ENCODE measurements around the gene RADIL.
"Not testable (repeated sequence)": the region's sequence is repeated elsewhere in the genome, so short reads cannot be mapped to it uniquely, and the experiment has no call there.

RADIL gene

DNA sequence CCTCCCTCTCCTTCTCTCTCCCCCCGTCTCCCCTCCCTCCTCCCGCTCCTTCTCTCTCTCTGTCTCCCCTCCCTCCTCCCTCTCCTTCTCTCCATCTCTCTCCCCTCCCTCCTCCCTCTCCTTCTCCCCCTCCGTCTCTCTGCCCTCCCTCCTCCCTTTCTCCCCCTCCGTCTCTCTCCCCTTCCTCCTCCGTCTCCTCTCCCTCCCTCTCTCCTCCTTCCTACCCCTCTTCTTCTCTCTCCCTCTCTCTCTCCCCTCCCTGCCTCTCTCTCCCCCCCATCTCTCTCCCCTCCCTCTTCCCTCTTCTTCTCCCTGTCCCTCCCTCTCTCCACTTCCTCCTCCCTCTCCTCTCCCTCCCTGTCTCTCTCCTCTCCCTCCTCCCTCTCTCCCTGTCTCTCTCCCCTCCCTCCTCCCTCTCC is 75.9 kb downstream of the RADIL start:
- H3K9me3 Mint-ChIP-seq, result peaks cover under 1% of the 10 kb centered on the region
- no peak overlapping the region for H3K27ac Mint-ChIP-seq
- H3K4me3 Mint-ChIP-seq, result no peak overlapping the region
- H3K4me1 Mint-ChIP-seq, result peaks cover 7% of the 10 kb centered on the region
- H3K27me3 Mint-ChIP-seq, result peaks cover 52% of the 10 kb centered on the region
- no peaks in the 10 kb centered on the region for H3K36me3 Mint-ChIP-seq
- CTCF ChIA-PET, result interaction anchor here (1.1 kb wide), 1 partner anchor 9 kb away, joined by 3 read pairs; no protein-coding TSS in a partner anchor
- no peak for DNase-seq

DNA sequence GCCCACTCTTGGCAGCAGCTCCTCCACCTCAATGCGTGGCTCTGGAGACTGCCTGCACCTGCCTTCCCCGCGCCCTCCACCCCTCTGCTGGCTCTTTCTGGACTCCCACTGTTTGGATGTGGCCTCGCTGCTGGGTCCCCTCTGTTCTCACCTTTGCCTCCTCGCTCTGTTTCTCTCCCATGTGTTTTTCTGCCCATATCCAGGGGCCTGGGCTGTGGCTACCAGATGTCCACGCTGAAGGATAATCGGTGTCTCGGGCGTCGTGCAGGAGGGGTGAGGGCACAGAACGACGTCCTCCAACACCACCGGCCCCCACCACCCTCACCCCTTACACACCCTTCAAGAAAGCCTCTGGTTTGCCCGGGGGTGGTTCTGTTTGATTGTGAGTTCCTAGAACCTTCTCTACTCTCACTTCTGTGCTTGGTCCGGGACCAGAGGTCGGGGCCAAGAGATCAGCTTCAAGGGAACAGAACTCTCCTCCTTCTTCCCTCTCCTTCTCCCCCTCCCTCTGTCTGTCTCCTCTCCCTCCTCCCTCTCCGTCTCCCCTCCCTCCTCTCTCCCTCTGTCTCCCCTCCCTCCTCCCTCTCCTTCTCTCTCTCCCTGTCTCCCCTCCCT is 76.4 kb downstream of the RADIL start:
- Mint-ChIP-seq H3K4me1 (peaks cover 7% of the 10 kb centered on the region), H3K4me3 (no peak overlapping the region)
- CTCF ChIA-PET, result interaction anchor here (0.9 to 1.1 kb wide), 2 partner anchors 9 kb away, joined by 3 read pairs; no protein-coding TSS in a partner anchor

DNA sequence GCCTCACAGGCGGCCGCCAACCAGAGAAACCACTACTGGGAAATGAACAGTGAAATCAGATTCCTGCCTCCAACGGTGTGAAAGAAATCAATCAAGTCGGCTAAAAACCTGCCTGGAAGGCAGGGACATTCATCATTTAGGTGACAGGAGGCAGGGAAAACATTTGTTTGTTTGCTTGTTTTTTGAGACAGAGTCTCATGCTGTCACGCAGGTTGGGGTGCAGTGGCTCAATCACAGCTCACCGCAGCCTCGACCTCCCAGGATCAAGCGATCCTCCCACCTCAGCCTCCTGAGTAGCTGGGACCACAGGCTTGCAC is 77.6 kb downstream of the RADIL start:
- Mint-ChIP-seq H3K36me3 (no peaks in the 10 kb centered on the region), H3K27ac (no peak overlapping the region), H3K9me3 (no peaks in the 10 kb centered on the region), H3K4me3 (no peak overlapping the region), H3K27me3 (peaks cover 50% of the 10 kb centered on the region), H3K4me1 (peaks cover 7% of the 10 kb centered on the region)
- DNase-seq, result no peak
- CTCF ChIA-PET, result interaction anchor here (0.9 kb wide), 1 partner anchor 8 kb away, joined by 3 read pairs; no protein-coding TSS in a partner anchor

More for the DNA sequence above, 76.4 kb downstream of the RADIL start:
- Mint-ChIP-seq H3K9me3 (no peaks in the 10 kb centered on the region), H3K36me3 (no peaks in the 10 kb centered on the region), H3K27me3 (peaks cover 50% of the 10 kb centered on the region), H3K27ac (no peak overlapping the region)
- DNase-seq, result no peak

DNA sequence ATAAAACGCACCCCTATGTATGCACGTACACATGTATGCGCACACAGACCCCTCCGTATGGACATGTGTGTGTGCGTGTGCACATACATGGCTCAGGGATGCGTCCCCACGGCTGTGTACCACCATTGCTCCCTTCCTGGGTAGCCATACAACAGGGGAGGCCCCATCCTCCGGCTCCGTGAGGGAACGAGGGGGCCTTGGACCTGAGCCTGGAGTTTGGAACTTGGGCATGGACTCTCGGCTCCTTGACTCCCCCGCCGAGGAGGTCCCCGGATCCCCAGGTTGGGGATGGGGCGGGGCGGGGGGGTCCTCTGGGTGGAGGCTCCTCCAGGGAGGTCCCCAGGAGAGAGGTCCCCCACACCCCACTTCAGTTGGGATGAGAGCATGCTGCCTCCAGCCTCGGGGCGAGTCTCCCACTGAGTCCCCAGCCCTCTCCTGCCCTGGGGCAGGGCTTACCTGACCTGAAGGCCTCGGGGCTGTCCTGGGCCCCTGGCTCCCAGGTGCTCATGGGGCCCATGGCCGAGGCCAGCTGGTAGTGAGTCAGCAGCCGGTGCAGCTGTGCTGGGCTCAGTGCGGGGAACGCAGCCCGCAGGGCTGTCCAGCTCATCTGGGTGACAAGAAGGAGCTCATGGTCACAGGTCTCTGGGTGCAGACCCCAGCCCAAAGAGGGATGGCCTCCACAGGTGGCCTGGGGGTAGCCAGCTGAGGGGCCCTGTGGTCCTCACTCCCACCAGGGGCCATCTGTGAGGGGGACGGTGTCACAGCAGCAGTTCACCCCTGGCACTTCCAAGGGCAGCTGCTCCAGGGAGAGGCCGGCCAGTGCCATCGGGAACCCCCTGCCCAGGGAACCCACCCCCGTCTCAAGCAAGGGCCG is 78.2 kb downstream of the RADIL start:
- H3K27ac Mint-ChIP-seq, result no peak overlapping the region
- no peaks in the 10 kb centered on the region for H3K36me3 Mint-ChIP-seq
- no peak for DNase-seq
- no peak overlapping the region for H3K4me3 Mint-ChIP-seq
- H3K4me1 Mint-ChIP-seq, result peaks cover 5% of the 10 kb centered on the region
- CTCF ChIA-PET, result no interaction called here
- H3K9me3 Mint-ChIP-seq, result no peaks in the 10 kb centered on the region
- peaks cover 46% of the 10 kb centered on the region for H3K27me3 Mint-ChIP-seq

DNA sequence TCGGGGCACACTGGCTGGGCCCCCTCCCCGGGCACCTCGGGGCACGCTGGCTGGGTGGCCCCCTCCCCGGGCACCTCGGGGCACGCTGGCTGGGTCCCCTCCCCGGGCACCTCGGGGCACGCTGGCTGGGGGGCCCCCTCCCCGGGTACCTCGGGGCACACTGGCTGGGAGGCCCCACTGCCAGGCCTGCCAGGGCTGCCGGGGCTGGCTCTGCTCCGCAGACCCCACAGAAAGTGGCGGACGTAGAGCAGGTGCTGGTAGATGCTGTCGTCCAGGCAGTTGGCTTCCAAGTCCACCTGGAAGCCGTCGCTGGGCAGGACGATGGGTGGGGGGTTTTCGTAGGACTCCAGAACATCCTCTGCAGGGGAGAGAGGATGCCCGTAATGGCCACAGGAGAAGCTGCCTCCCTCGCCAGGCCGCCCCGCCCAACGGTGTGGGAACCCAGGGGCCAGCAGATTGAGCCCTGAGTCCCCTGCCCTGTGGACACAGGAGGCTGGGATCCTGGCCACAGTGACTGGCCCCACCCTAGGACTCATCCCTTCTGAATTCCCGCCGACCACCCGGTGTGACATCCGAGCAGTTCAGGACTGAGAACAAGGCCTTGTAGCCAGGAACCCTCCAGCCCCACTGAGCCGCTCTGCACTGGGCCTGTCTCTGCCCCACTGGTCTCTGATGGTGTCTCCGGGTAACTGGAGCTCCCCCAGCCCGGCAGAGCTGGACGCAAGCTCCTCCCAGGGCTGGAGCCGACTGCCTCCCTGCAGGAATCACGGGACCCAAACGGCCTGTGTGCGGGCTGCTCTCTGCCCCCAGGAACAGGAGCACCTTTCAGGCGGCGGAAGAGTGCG is 79.9 kb downstream of the RADIL start:
- Mint-ChIP-seq H3K9me3 (no peaks in the 10 kb centered on the region), H3K36me3 (no peaks in the 10 kb centered on the region), H3K27ac (no peak overlapping the region), H3K4me3 (no peak overlapping the region), H3K4me1 (no peaks in the 10 kb centered on the region), H3K27me3 (peaks cover 30% of the 10 kb centered on the region)
- CTCF ChIA-PET, result interaction anchor here (0.6 kb wide), 1 partner anchor 283 kb away, joined by 3 read pairs; no protein-coding TSS in a partner anchor
- no peak for DNase-seq

DNA sequence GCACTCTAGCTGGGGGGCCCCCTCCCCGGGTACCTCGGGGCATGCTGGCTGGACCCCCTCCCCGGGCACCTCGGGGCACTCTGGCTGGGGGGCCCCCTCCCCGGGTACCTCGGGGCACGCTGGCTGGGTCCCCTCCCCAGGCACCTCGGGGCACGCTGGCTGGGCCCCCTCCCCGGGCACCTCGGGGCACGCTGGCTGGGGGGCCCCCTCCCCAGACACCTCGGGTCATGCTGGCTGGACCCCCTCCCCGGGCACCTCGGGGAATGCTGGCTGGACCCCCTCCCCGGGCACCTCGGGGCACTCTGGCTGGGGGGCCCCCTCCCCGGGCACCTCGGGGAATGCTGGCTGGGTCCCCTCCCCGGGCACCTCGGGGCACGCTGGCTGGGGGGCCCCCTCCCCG is 80.9 kb downstream of the RADIL start:
- H3K27ac Mint-ChIP-seq, H3K36me3 Mint-ChIP-seq, H3K4me3 Mint-ChIP-seq, H3K9me3 Mint-ChIP-seq, H3K4me1 Mint-ChIP-seq, DNase-seq, CTCF ChIA-PET: not testable (repeated sequence)
- H3K27me3 Mint-ChIP-seq, result peaks cover 19% of the 10 kb centered on the region

DNA sequence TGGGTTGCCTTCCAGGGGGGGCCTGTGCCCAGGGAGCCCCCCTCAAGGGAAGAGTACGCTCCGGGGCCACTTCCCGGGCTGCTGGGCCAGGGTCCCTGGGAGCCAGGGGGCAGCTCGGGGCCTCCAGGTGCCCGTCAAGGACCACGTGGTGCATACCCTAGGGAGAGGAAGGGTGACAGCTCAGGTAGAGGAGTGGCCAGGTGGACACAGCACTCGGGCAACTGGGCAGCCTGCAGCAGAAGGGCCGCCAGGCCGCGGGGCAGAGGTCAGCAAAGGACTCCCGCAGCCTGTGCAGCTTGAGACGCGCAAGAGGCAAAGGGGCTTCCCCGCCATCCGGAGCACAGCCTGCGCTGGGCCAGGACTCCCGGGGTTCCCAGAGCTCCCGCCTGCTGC is 81.7 kb downstream of the RADIL start:
- Mint-ChIP-seq H3K4me1 (no peaks in the 10 kb centered on the region), H3K27ac (no peak overlapping the region)

DNA sequence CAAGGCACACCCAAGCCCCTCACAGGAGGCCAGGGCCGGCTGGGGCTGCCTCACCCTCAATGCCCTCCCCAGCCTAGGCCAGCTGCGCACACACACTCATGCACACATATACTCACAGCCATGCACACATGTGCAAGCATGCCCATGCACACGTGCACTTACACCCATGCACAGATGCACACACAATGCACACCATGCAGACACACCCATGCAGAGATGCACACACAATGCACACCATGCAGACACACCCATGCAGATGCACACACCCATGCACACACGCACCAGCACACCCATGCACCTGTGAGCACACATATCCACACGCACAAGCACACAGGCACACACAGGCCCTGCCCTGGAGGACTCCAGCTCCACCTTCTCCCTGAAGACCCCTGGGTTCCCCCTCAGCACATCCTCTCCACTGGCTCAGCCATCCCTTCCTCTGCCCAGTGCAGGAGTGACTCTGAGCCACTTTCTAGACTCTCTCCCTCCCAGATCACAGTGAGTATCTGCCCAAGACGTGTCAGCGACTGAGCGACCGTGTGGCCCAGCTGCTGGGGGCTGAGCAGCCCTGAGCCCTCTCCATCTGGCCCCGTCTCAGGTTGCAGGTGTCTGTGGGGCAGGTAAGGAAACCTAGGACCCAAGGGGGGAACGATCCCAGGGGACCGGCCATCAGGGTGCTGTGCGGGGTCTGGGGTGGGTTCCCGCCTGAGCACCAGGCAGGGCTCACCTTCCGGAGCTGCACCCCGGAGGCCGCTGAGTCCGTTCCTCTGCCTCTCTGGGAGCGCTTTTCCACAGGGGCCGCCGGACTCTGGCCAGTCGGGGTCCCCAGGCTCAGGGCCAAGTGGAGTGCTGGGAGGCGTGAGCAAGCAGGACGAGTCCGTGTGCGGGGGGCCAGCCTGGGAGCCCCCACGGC is 82.3 kb downstream of the RADIL start:
- H3K9me3 Mint-ChIP-seq, result no peaks in the 10 kb centered on the region
- peaks cover 5% of the 10 kb centered on the region for H3K27me3 Mint-ChIP-seq
- no peaks in the 10 kb centered on the region for H3K36me3 Mint-ChIP-seq
- no peak overlapping the region for H3K27ac Mint-ChIP-seq
- DNase-seq, result no peak
- no peaks in the 10 kb centered on the region for H3K4me1 Mint-ChIP-seq
- CTCF ChIA-PET, result interaction anchor here (1.3 kb wide), 1 partner anchor 8 kb away, joined by 4 read pairs; no protein-coding TSS in a partner anchor
- H3K4me3 Mint-ChIP-seq, result no peak overlapping the region

More for the DNA sequence above, 81.7 kb downstream of the RADIL start:
- Mint-ChIP-seq H3K9me3 (no peaks in the 10 kb centered on the region), H3K27me3 (peaks cover 12% of the 10 kb centered on the region), H3K36me3 (no peaks in the 10 kb centered on the region), H3K4me3 (no peak overlapping the region)
- CTCF ChIA-PET, result no interaction called here
- DNase-seq, result no peak

DNA sequence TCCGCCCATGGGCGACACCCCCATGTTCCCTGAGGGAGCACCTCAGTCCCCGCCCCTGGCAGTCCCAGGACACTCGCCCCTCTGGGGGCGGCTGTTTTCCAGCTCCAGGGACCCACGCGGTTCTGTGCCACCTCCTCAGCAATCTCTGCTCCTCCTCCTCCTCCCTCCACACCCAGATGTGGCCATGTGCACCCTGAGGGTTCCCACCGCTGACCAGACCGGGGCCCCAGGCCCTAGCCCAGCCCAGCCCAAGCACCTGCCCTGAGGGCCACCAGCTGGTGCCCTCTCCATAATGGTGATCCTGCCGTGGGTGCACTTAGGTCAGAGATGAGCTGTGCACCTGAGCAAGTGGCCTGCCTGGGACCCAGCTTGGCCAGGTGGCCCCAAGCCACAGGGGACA is 83.0 kb downstream of the RADIL start:
- H3K4me3 Mint-ChIP-seq, result no peak overlapping the region
- no peaks in the 10 kb centered on the region for H3K4me1 Mint-ChIP-seq
- H3K27me3 Mint-ChIP-seq, result peaks cover 5% of the 10 kb centered on the region
- CTCF ChIA-PET, result interaction anchor here (1.0 to 4.1 kb wide), 4 partner anchors 9 to 285 kb away, joined by 4 to 31 read pairs (median 4); partner anchors contain the start of gene RADIL
- H3K27ac Mint-ChIP-seq, result no peak overlapping the region
- DNase-seq, result no peak
- H3K36me3 Mint-ChIP-seq, result no peaks in the 10 kb centered on the region
- no peaks in the 10 kb centered on the region for H3K9me3 Mint-ChIP-seq

DNA sequence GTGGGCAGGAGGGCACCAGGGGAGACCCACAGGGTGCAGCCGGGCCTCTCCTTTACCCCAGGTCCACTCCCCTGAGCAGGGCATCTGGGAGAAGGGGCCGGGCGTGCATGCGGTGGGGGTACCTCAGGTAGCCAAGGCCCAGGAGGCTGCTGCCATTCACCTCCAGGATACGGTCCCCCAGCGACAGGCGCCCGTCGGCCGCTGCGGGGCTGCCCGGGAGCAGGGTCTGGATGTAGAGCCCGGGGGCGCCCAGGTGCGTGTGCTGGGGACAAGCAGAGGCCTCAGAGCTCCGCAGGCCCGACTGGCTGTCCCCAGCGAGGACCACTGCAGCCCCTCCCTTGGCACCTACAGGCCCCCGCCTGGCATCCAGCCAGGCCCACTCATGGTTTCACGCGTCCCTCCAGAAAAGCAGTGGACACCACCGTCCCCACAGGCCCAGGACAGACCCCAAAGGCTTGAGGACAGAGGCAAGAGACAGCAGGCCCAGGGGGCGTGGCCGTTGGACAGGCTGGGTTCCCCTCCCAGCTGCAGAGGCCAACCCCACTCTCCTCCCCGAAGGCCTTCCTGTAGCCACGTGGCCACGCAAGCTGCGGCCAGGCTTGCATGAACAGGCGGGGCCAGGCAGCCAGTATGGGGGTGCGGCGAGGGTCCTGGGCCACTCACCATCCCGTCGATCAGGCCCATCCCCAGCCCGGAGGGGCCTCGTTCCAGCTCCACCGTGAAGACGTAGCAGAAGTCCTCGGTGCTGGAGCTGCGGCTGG is 83.8 kb downstream of the RADIL start:
- Mint-ChIP-seq H3K9me3 (no peaks in the 10 kb centered on the region), H3K27me3 (peaks cover 5% of the 10 kb centered on the region), H3K27ac (no peak overlapping the region), H3K36me3 (no peaks in the 10 kb centered on the region), H3K4me3 (no peak overlapping the region), H3K4me1 (no peaks in the 10 kb centered on the region)
- CTCF ChIA-PET, result interaction anchor here (1.0 to 4.1 kb wide), 4 partner anchors 10 to 285 kb away, joined by 4 to 31 read pairs (median 4); partner anchors contain the start of gene RADIL
- no peak for DNase-seq

DNA sequence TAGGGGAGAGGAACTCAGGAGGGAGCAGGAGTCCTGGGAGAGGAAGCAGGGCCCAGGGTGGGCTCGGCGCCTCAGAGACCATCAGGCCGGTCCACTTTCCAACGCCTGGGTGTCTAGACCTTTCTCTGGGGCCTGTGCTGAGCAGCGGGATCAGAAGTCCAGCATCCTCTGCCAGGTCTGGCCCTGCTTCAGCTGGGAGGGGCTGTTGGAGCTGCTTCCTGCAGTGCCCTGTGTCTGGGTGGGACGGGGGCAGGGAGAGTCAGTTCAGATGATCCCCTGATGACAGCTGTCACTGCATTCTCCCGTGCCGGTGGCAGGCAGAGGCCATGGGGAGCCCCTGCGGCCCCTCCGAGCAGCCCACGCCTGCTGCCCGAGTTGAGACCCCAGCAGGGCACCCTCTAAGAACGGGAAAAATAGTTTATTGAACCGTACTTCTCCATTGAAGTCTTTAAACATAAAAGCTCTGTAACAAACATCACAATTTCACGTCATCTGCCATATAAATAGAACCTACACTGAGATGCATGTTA is 84.7 kb downstream of the RADIL start:
- Mint-ChIP-seq H3K36me3 (peaks cover 8% of the 10 kb centered on the region), H3K9me3 (no peaks in the 10 kb centered on the region), H3K27me3 (no peaks in the 10 kb centered on the region), H3K4me1 (peaks cover 7% of the 10 kb centered on the region), H3K4me3 (no peak overlapping the region), H3K27ac (no peak overlapping the region)
- DNase-seq, result no peak
- CTCF ChIA-PET, result interaction anchor here (0.9 to 4.1 kb wide), 13 partner anchors 9 to 293 kb away, joined by 3 to 31 read pairs (median 4); partner anchors contain the start of gene RADIL

DNA sequence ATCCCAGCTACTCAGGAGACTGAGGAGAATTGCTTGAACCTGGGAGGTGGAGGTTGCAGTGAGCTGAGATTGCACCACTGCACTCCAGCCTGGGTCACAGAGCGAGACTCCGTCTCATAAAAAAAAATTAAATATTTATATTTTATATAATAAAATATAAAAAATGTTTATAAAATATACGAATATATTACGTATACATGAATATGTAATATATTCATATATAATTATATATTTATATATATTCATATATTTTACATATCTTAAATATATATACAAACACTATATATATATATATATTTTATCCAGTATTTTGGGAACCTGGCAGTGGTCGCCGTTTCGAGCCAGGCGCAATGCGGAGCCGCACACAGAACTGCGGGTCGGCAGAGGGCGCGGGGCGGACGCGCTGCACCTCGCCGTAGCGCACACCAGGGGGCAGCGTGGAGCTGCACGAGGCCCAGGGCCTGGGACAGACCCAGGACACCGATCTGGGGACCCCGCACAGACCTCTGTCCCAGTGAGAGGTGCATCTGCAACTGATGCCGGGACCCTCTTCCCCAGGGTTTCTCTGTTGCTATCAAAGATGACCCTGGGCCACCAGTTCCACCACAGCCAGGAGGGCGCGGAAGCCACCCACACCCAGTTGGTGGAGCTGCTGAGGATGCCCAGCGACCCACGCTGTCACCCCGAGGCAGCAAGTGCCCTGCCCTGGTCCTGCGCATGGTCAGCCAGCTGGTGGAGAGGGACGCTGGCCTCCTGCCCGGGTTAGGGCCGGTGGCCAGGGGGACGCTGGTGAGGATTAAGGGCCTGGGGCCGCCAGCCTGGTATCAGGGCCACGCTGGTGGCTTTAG is 85.4 kb downstream of the RADIL start:
- Mint-ChIP-seq H3K9me3 (no peaks in the 10 kb centered on the region), H3K27ac (no peak overlapping the region), H3K36me3 (peaks cover 8% of the 10 kb centered on the region), H3K4me1 (peaks cover 7% of the 10 kb centered on the region), H3K27me3 (no peaks in the 10 kb centered on the region), H3K4me3 (no peak overlapping the region)
- CTCF ChIA-PET, result interaction anchor here (0.9 to 4.1 kb wide), 15 partner anchors 8 to 293 kb away, joined by 3 to 31 read pairs (median 3); partner anchors contain the start of gene RADIL
- DNase-seq, result peak; percentile 69

All from activated naive CD4-positive, alpha-beta T cell treated with anti-CD3 and anti-CD28 coated beads, Interleukin-2, amount 10 ng/mL, durations not matched to agents 7 days and 5 days (primary cell).